ENCODE data around the gene LECT2.

LECT2 gene

DNA sequence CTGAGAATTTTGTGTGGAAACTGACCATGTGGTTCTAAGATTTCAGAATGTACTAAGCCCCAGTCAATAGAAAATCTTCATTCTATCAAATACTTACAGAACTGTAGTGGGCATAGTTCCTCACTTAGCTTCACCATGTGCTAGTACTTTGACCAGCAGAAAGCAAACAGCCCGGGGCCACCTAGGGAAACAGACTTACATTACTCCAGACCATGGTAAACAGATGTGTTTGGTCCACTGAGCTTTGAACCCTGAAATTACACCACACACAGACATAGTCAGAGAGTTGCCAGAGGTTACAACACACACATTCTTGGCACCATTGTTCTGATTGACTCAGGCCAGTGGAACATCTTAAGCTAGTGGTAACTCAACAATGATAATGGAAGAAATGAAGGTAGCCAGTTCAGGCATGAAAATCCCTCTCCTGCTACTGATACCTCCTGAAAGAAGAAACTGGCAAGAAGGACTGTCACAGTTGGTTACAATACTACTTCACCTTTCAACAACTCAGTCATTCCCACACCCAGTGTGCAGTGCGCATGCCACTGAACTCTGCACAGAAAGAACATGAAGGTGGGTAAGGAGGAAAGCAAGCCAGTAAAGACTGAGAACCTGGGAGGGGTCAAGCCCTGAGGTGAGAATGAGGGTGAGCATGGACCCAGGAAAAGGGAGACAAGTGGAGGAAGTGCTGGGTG, 18.7 kb upstream of the LECT2 start:
- H3K4me3 ChIP-seq (ENCODE audit: low read depth, low read length) = no peak overlapping the region
- peak; percentile 86 for DNase-seq (ENCODE audit: low read depth)
- TF ChIP-seq, protein P1, sequence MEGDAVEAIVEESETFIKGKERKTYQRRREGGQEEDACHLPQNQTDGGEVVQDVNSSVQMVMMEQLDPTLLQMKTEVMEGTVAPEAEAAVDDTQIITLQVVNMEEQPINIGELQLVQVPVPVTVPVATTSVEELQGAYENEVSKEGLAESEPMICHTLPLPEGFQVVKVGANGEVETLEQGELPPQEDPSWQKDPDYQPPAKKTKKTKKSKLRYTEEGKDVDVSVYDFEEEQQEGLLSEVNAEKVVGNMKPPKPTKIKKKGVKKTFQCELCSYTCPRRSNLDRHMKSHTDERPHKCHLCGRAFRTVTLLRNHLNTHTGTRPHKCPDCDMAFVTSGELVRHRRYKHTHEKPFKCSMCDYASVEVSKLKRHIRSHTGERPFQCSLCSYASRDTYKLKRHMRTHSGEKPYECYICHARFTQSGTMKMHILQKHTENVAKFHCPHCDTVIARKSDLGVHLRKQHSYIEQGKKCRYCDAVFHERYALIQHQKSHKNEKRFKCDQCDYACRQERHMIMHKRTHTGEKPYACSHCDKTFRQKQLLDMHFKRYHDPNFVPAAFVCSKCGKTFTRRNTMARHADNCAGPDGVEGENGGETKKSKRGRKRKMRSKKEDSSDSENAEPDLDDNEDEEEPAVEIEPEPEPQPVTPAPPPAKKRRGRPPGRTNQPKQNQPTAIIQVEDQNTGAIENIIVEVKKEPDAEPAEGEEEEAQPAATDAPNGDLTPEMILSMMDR (conservative IDR thresholded peaks at IDR 0.05; ENCODE audit: low read depth, low read length) = no peak

DNA sequence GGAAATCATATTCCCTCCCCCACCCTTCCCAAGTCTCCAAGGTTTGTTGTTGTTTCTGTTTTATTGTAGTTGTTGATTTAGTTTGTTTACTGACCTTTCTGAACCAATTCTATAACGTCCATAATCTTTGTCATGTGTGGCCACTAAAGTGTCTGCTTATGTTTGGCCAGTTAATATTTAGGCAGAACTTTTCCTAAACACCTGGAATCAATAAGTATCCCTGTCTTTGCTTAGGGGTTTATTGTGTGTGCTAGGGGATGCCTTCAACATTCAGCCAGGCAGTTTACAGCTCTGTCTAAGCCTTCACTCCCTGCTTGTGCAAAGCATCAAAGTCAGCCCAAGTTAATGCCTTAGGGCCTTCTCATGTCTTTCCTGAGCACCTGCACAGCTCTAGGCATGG, 16.9 kb upstream of the LECT2 start:
- DNase-seq (ENCODE audit: low read depth) = no peak
- TF ChIP-seq, protein P1 (conservative IDR thresholded peaks at IDR 0.05; ENCODE audit: low read depth, low read length) = no peak
- no peak overlapping the region for H3K4me3 ChIP-seq (ENCODE audit: low read depth, low read length)

DNA sequence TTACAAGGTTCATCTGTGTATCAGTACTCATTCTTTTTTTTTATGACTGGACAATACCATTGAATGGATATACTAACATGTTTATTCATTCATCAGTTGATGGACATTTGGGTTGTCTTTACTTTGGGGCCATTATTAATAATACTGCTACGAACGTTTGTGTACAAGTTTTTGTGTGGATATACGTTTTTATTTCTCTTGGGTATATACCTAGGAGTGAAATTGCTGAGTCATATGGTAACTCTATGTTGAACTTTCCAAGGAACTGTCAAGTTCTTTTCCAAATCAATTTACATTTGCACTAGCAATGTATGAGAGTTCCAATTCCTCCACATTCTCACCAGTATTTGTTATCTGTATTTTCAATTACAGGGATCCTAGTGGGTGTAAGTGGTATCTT, 12.0 kb upstream of the LECT2 start:
- DNase-seq (ENCODE audit: low read depth) = no peak
- TF ChIP-seq, protein P1 (conservative IDR thresholded peaks at IDR 0.05; ENCODE audit: low read depth, low read length) = no peak
- no peak overlapping the region for H3K4me3 ChIP-seq (ENCODE audit: low read depth, low read length)

DNA sequence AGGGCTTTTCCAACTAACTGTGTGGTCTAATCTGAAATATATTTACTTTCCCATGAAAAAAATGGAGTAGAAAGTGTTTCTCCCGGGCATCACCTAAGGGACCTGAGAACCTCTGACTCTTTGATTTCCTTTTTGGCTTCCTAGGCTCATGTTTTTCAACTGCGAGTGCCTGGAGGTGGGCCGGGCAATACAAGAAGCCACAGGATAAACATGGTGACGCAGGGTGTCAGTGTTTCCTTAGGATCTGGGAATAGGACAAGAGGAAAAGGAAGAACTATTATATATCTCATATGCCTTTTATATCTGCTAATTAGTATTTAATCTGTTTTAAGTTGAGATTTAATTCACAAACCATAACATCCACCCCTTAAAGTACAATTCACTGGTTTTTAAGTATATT, 11.4 kb upstream of the LECT2 start:
- no peak overlapping the region for H3K4me3 ChIP-seq (ENCODE audit: low read depth, low read length)
- TF ChIP-seq, protein P1 (conservative IDR thresholded peaks at IDR 0.05; ENCODE audit: low read depth, low read length) = no peak
- no peak for DNase-seq (ENCODE audit: low read depth)

DNA sequence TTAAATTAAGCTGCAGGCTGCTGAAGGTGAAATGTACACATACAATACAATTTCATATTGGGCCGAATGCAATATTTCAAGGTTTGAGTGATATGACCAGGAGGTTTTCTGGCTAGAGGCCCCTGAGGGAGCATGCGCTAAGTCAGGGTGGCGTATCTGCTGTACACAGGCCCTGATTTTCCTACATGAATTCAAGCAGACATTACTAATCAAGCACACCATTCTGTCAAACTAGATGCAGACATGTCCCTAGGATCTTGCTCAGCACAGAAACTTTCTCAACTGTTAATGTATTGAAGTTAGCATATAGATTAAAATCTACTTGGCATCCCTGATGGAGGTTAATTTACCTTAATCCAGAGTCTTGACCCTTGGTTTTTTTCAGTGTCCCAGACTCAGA, 10.7 kb upstream of the LECT2 start:
- TF ChIP-seq, protein P1 (conservative IDR thresholded peaks at IDR 0.05; ENCODE audit: low read depth, low read length) = no peak
- no peak overlapping the region for H3K4me3 ChIP-seq (ENCODE audit: low read depth, low read length)
- DNase-seq (ENCODE audit: low read depth) = no peak

DNA sequence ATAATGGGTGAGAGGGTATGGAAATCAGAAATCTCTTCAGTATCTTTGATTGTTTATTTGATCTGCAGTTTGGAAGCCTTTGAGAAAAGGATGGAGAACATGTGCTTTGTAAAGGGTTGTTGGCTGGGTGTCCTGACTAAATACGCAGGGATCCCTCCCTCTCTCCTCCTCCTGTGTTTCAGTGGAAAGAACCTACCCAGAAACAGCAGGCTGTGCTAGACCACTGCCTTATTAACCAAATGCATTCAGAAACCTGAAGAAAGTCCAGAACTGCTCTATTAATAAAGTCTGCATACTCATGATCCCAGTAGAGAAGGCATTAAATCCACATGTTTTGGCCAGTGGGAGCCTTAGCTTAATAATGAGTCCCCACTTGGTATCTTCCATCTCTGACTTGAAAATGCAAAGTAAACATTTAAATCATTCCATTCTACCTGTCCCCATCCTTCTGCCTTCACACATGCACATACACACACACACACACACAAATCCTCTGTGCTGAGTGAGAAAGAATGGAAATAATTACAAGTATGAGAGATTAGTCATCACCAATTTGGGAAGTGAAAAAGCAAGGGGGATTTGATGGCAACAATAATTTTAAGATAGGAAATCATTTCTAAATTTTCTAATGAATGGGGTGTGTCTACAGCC, 10.0 kb upstream of the LECT2 start:
- TF ChIP-seq, protein P1 (conservative IDR thresholded peaks at IDR 0.05; ENCODE audit: low read depth, low read length) = peak; percentile 17
- DNase-seq (ENCODE audit: low read depth) = peak; percentile 28
- H3K4me3 ChIP-seq (ENCODE audit: low read depth, low read length) = no peak overlapping the region

DNA sequence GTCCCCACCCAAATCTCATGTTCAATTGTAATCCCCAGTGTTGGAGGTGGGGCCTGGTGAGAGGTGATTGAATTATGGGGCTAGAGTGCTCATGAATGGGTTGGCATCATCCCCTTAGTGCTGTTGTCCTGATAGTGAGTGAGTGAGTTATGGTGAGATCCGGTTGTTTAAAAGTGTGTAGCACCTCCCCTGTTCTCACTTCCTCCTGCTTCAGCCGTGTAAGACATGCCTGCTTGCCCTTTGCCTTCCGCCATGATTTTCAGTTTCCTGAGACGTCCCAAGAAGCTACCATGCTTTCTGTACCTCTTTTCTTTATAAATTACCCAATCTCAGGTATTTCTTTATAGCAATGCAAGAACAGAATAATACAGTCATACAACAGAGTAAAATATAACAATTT, 742 bp upstream of the LECT2 start:
- DNase-seq (ENCODE audit: low read depth) = no peak
- no peak overlapping the region for H3K4me3 ChIP-seq (ENCODE audit: low read depth, low read length)
- TF ChIP-seq, protein P1 (conservative IDR thresholded peaks at IDR 0.05; ENCODE audit: low read depth, low read length) = no peak
